HL-60 (cell line): ENCODE measurements around the gene ACAD11.

Experiments
- GABPA ChIP-seq: IDR thresholded peaks from 2 replicates; pipeline ENCODE4 v1.6.1; 2012; ENCODE audit warnings: low read depth
- POLR2AphosphoS5 ChIP-seq: IDR thresholded peaks from 2 replicates; pipeline ENCODE4 v1.6.1; 2012; ENCODE audit warnings: low read depth
- SPI1 ChIP-seq: IDR thresholded peaks from 2 replicates; pipeline ENCODE4 v1.6.1; 2012; ENCODE audit warnings: low read depth, mild to moderate bottlenecking, borderline replicate concordance
- TF ChIP-seq, protein P1 (sequence below): IDR thresholded peaks from one replicate; pipeline ENCODE4 v1.5.1; 2011; ENCODE audit warnings: low read length, control low read depth, inconsistent platforms; ENCODE audit not compliant: insufficient read depth
- TF ChIP-seq, protein P2 (sequence below): IDR thresholded peaks from 2 replicates; pipeline ENCODE4 v1.6.1; 2012; ENCODE audit warnings: low read depth; ENCODE audit not compliant: insufficient replicate concordance

DNA sequence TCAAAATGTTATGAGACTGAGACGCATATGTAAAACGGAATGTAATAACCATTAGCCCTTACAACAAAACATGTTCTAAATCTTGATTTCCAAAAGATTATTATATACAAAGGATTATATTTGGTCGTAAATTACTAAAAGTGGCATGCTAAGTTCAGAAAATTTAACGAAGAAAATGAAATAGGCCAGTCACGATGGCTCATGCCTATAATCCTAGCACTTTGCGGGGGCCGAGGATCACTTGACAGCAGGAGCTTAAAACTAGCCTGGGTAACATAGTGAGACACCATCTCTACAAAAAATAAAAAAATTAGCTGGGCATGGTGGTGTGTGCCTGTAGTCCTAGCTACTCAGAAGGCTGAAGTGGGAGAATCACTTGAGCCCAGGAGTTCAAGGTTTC lies 29.0 kb downstream of the ACAD11 start:
- TF ChIP-seq POLR2AphosphoS5: no peak
- TF ChIP-seq, protein P1, sequence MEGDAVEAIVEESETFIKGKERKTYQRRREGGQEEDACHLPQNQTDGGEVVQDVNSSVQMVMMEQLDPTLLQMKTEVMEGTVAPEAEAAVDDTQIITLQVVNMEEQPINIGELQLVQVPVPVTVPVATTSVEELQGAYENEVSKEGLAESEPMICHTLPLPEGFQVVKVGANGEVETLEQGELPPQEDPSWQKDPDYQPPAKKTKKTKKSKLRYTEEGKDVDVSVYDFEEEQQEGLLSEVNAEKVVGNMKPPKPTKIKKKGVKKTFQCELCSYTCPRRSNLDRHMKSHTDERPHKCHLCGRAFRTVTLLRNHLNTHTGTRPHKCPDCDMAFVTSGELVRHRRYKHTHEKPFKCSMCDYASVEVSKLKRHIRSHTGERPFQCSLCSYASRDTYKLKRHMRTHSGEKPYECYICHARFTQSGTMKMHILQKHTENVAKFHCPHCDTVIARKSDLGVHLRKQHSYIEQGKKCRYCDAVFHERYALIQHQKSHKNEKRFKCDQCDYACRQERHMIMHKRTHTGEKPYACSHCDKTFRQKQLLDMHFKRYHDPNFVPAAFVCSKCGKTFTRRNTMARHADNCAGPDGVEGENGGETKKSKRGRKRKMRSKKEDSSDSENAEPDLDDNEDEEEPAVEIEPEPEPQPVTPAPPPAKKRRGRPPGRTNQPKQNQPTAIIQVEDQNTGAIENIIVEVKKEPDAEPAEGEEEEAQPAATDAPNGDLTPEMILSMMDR: no peak
- TF ChIP-seq GABPA: no peak
- no peak for TF ChIP-seq SPI1
- TF ChIP-seq, protein P2, sequence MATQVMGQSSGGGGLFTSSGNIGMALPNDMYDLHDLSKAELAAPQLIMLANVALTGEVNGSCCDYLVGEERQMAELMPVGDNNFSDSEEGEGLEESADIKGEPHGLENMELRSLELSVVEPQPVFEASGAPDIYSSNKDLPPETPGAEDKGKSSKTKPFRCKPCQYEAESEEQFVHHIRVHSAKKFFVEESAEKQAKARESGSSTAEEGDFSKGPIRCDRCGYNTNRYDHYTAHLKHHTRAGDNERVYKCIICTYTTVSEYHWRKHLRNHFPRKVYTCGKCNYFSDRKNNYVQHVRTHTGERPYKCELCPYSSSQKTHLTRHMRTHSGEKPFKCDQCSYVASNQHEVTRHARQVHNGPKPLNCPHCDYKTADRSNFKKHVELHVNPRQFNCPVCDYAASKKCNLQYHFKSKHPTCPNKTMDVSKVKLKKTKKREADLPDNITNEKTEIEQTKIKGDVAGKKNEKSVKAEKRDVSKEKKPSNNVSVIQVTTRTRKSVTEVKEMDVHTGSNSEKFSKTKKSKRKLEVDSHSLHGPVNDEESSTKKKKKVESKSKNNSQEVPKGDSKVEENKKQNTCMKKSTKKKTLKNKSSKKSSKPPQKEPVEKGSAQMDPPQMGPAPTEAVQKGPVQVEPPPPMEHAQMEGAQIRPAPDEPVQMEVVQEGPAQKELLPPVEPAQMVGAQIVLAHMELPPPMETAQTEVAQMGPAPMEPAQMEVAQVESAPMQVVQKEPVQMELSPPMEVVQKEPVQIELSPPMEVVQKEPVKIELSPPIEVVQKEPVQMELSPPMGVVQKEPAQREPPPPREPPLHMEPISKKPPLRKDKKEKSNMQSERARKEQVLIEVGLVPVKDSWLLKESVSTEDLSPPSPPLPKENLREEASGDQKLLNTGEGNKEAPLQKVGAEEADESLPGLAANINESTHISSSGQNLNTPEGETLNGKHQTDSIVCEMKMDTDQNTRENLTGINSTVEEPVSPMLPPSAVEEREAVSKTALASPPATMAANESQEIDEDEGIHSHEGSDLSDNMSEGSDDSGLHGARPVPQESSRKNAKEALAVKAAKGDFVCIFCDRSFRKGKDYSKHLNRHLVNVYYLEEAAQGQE: no peak
